Measurements from ENCODE around the gene CATSPERD. TPM values are rescaled to one million over a fixed set of nuclear protein-coding genes. Genes with fewer than 3 reads are reported as not detected.
"Not testable (repeated sequence)": the region's sequence is repeated elsewhere in the genome, so short reads cannot be mapped to it uniquely, and the experiment has no call there.

The CATSPERD gene
- total RNA-seq, 1 donor from 2014 or later, result not detected

GRCh38 chr19:5762608-5763217, 42.3 kb downstream of the CATSPERD start:
- intact Hi-C loops (cut with micrococcal nuclease), result no loop called here
- Mint-ChIP-seq H3K27me3 (no peaks in the 10 kb centered on the region), H3K36me3 (ENCODE audit: low read depth) (no peaks in the 10 kb centered on the region), H3K27ac (no peak overlapping the region), H3K4me3 (no peak overlapping the region), H3K9me3 (peaks cover 7% of the 10 kb centered on the region), H3K4me1 (no peaks in the 10 kb centered on the region)
- DNase-seq, result no peak

GRCh38 chr19:5765220-5765619, 44.8 kb downstream of the CATSPERD start:
- Mint-ChIP-seq H3K27me3 (no peaks in the 10 kb centered on the region), H3K9me3 (peaks cover 7% of the 10 kb centered on the region), H3K4me1 (no peaks in the 10 kb centered on the region), H3K27ac (no peak overlapping the region), H3K4me3 (no peak overlapping the region), H3K36me3 (ENCODE audit: low read depth) (no peaks in the 10 kb centered on the region)
- intact Hi-C loops (cut with micrococcal nuclease), result no loop called here
- DNase-seq, result no peak

GRCh38 chr19:5767949-5768348, 47.5 kb downstream of the CATSPERD start:
- no peaks in the 10 kb centered on the region for H3K4me1 Mint-ChIP-seq
- no peaks in the 10 kb centered on the region for H3K9me3 Mint-ChIP-seq
- H3K4me3 Mint-ChIP-seq, result no peak overlapping the region
- no peak for DNase-seq
- H3K27me3 Mint-ChIP-seq, result no peaks in the 10 kb centered on the region
- no peaks in the 10 kb centered on the region for H3K36me3 Mint-ChIP-seq (ENCODE audit: low read depth)
- H3K27ac Mint-ChIP-seq, result no peak overlapping the region
- intact Hi-C loops (cut with micrococcal nuclease), result no loop called here

- H3K27ac Mint-ChIP-seq, result no peak overlapping the region
- H3K27me3 Mint-ChIP-seq, result no peaks in the 10 kb centered on the region
- no peaks in the 10 kb centered on the region for H3K36me3 Mint-ChIP-seq (ENCODE audit: low read depth)
- DNase-seq, result no peak
- H3K4me1 Mint-ChIP-seq, result no peaks in the 10 kb centered on the region
- H3K9me3 Mint-ChIP-seq, result no peaks in the 10 kb centered on the region
- intact Hi-C loops (cut with micrococcal nuclease), result no loop called here
- H3K4me3 Mint-ChIP-seq, result no peak overlapping the region
Observed at GRCh38 chr19:5772416-5772815, 52.0 kb downstream of the CATSPERD start.

GRCh38 chr19:5773276-5773675, 52.8 kb downstream of the CATSPERD start:
- Mint-ChIP-seq H3K27me3 (no peaks in the 10 kb centered on the region), H3K9me3 (no peaks in the 10 kb centered on the region), H3K4me1 (no peaks in the 10 kb centered on the region), H3K36me3 (ENCODE audit: low read depth) (no peaks in the 10 kb centered on the region), H3K4me3 (no peak overlapping the region), H3K27ac (no peak overlapping the region)
- intact Hi-C loops (cut with micrococcal nuclease), result no loop called here
- no peak for DNase-seq

- Mint-ChIP-seq H3K36me3 (ENCODE audit: low read depth) (no peaks in the 10 kb centered on the region), H3K27me3 (no peaks in the 10 kb centered on the region), H3K27ac (no peak overlapping the region), H3K4me1 (no peaks in the 10 kb centered on the region), H3K4me3 (no peak overlapping the region), H3K9me3 (no peaks in the 10 kb centered on the region)
- intact Hi-C loops (cut with micrococcal nuclease), result no loop called here
- DNase-seq, result no peak
Observed at GRCh38 chr19:5774921-5775320, 54.5 kb downstream of the CATSPERD start.

- H3K4me1 Mint-ChIP-seq, result no peaks in the 10 kb centered on the region
- no peak overlapping the region for H3K27ac Mint-ChIP-seq
- H3K36me3 Mint-ChIP-seq (ENCODE audit: low read depth), result no peaks in the 10 kb centered on the region
- no peaks in the 10 kb centered on the region for H3K27me3 Mint-ChIP-seq
- no peak for DNase-seq
- H3K4me3 Mint-ChIP-seq, result no peak overlapping the region
- intact Hi-C loops (cut with micrococcal nuclease), result no loop called here
- no peaks in the 10 kb centered on the region for H3K9me3 Mint-ChIP-seq
Observed at GRCh38 chr19:5775668-5776309, 55.4 kb downstream of the CATSPERD start.

- DNase-seq, result no peak
- Mint-ChIP-seq H3K4me1 (no peaks in the 10 kb centered on the region), H3K36me3 (ENCODE audit: low read depth) (no peaks in the 10 kb centered on the region), H3K27ac (no peak overlapping the region), H3K9me3 (no peaks in the 10 kb centered on the region), H3K27me3 (no peaks in the 10 kb centered on the region), H3K4me3 (no peak overlapping the region)
- intact Hi-C loops (cut with micrococcal nuclease), result no loop called here
Observed at GRCh38 chr19:5778402-5778801, 58.0 kb downstream of the CATSPERD start.

- H3K4me1 Mint-ChIP-seq; intact Hi-C loops (cut with micrococcal nuclease); H3K27me3 Mint-ChIP-seq; DNase-seq; H3K4me3 Mint-ChIP-seq; H3K9me3 Mint-ChIP-seq; H3K36me3 Mint-ChIP-seq (ENCODE audit: low read depth); H3K27ac Mint-ChIP-seq: not testable (repeated sequence)
Observed at GRCh38 chr19:5780916-5781315, 60.5 kb downstream of the CATSPERD start.

GRCh38 chr19:5782322-5782721, 61.9 kb downstream of the CATSPERD start:
- intact Hi-C loops (cut with micrococcal nuclease), result no loop called here
- H3K27ac Mint-ChIP-seq, result no peak overlapping the region
- peaks cover 21% of the 10 kb centered on the region for H3K36me3 Mint-ChIP-seq (ENCODE audit: low read depth)
- H3K4me3 Mint-ChIP-seq, result no peak overlapping the region
- DNase-seq, result no peak
- no peaks in the 10 kb centered on the region for H3K9me3 Mint-ChIP-seq
- H3K27me3 Mint-ChIP-seq, result no peaks in the 10 kb centered on the region
- no peaks in the 10 kb centered on the region for H3K4me1 Mint-ChIP-seq

- H3K4me3 Mint-ChIP-seq, result no peak overlapping the region
- intact Hi-C loops (cut with micrococcal nuclease), result no loop called here
- no peaks in the 10 kb centered on the region for H3K4me1 Mint-ChIP-seq
- H3K9me3 Mint-ChIP-seq, result no peaks in the 10 kb centered on the region
- no peak overlapping the region for H3K27ac Mint-ChIP-seq
- H3K36me3 Mint-ChIP-seq (ENCODE audit: low read depth), result peaks cover 25% of the 10 kb centered on the region
- no peak for DNase-seq
- H3K27me3 Mint-ChIP-seq, result no peaks in the 10 kb centered on the region
Observed at GRCh38 chr19:5782945-5783919, 62.8 kb downstream of the CATSPERD start.

- Mint-ChIP-seq H3K9me3 (no peaks in the 10 kb centered on the region), H3K27ac (no peak within 1 kb of the TSS), H3K36me3 (ENCODE audit: low read depth) (peaks cover 34% of the 10 kb centered on the region), H3K4me1 (peaks cover 2% of the 10 kb centered on the region), H3K27me3 (no peaks in the 10 kb centered on the region), H3K4me3 (no peak within 1 kb of the TSS)
- intact Hi-C loops (cut with micrococcal nuclease), result no loop called here
- no peak for DNase-seq
Observed at GRCh38 chr19:5784581-5785147, 64.2 kb downstream of the CATSPERD start, which contains the start of gene PRR22. Gene PRR22 (minus strand): TSS chr19:5784746. CDS start chr19:5784660, 86 bp downstream.

GRCh38 chr19:5785423-5785822, 65.0 kb downstream of the CATSPERD start:
- Mint-ChIP-seq H3K4me3 (no peak overlapping the region), H3K27me3 (no peaks in the 10 kb centered on the region), H3K36me3 (ENCODE audit: low read depth) (peaks cover 41% of the 10 kb centered on the region), H3K27ac (no peak overlapping the region), H3K4me1 (peaks cover 6% of the 10 kb centered on the region), H3K9me3 (no peaks in the 10 kb centered on the region)
- intact Hi-C loops (cut with micrococcal nuclease), result no loop called here
- no peak for DNase-seq

Measured in activated CD4-positive, alpha-beta T cell treated with anti-CD3 and anti-CD28 coated beads, Interleukin-2, amount 10 ng/mL, durations not matched to agents 24 days and 14 days (primary cell).